SKM-1 (cell line): ENCODE measurements around the gene CCDC192.
"Not testable (repeated sequence)": the region's sequence is repeated elsewhere in the genome, so short reads cannot be mapped to it uniquely, and the experiment has no call there.

Experiments
- DNase-seq: peaks from one replicate; lab custom pipeline; 2025; ENCODE audit not compliant: unreplicated experiment; lab: John Stamatoyannopoulos, UW

CCDC192 gene

GRCh38 chr5:127758766-127759283, 55.6 kb downstream of the CCDC192 start:
- no peak for DNase-seq

- DNase-seq = no peak
Measured at GRCh38 chr5:127761869-127762268, 58.7 kb downstream of the CCDC192 start.

- DNase-seq = no peak
Measured at GRCh38 chr5:127762412-127762811, 59.2 kb downstream of the CCDC192 start.

- DNase-seq = no peak
Measured at GRCh38 chr5:127766676-127767335, 63.6 kb downstream of the CCDC192 start.

GRCh38 chr5:127769386-127769785, 66.2 kb downstream of the CCDC192 start:
- no peak for DNase-seq

GRCh38 chr5:127770272-127770671, 67.1 kb downstream of the CCDC192 start:
- no peak for DNase-seq

GRCh38 chr5:127772531-127772930, 69.3 kb downstream of the CCDC192 start:
- DNase-seq = no peak

- DNase-seq = no peak
Measured at GRCh38 chr5:127774221-127774620, 71.0 kb downstream of the CCDC192 start.

GRCh38 chr5:127776477-127776876, 73.3 kb downstream of the CCDC192 start:
- DNase-seq = no peak

GRCh38 chr5:127777957-127778356, 74.8 kb downstream of the CCDC192 start:
- no peak for DNase-seq

GRCh38 chr5:127782450-127782849, 79.3 kb downstream of the CCDC192 start:
- not testable (repeated sequence) for DNase-seq

- no peak for DNase-seq
Measured at GRCh38 chr5:127785098-127785927, 82.1 kb downstream of the CCDC192 start.

- DNase-seq = no peak
Measured at GRCh38 chr5:127791439-127791838, 88.2 kb downstream of the CCDC192 start.

GRCh38 chr5:127791908-127792307, 88.7 kb downstream of the CCDC192 start:
- DNase-seq = not testable (repeated sequence)

GRCh38 chr5:127793052-127793451, 89.9 kb downstream of the CCDC192 start:
- no peak for DNase-seq

GRCh38 chr5:127793879-127794278, 90.7 kb downstream of the CCDC192 start:
- DNase-seq = no peak

GRCh38 chr5:127796211-127796610, 93.0 kb downstream of the CCDC192 start:
- no peak for DNase-seq

- no peak for DNase-seq
Measured at GRCh38 chr5:127799293-127799905, 96.2 kb downstream of the CCDC192 start.

- no peak for DNase-seq
Measured at GRCh38 chr5:127801751-127802476, 98.7 kb downstream of the CCDC192 start.

- DNase-seq = no peak
Measured at GRCh38 chr5:127802477-127802865, 99.3 kb downstream of the CCDC192 start.

- no peak for DNase-seq
Measured at GRCh38 chr5:127804886-127805426, 101.8 kb downstream of the CCDC192 start.
